Adipocyte (in vitro differentiated cells): Measurements from ENCODE around the gene TUNAR.

Source experiments
- DNase-seq: peaks from one replicate; pipeline ENCODE4 v3.0.0-alpha.2; 2015; ENCODE audit warnings: low read depth
- H3K27me3 ChIP-seq: replicated peaks from 2 replicates; pipeline ENCODE4 v1.7.0; 2013; ENCODE audit warnings: mild to moderate bottlenecking, low read length, moderate library complexity; ENCODE audit not compliant: control insufficient read depth, insufficient read depth
- H3K36me3 ChIP-seq: 2 replicates; pipeline ENCODE4 v1.7.0; 2013; ENCODE audit warnings: low read length, mild to moderate bottlenecking, moderate library complexity; ENCODE audit not compliant: control insufficient read depth, insufficient read depth, severe bottlenecking
- H3K4me1 ChIP-seq: 2 replicates; pipeline ENCODE4 v1.7.0; 2013; ENCODE audit warnings: mild to moderate bottlenecking, low read length, moderate library complexity; ENCODE audit not compliant: control insufficient read depth, insufficient read depth
- H3K4me3 ChIP-seq: 2 replicates; pipeline ENCODE4 v1.7.0; 2013; ENCODE audit warnings: mild to moderate bottlenecking, low read length, moderate library complexity
- H3K9ac ChIP-seq: 2 replicates; pipeline ENCODE4 v1.7.0; 2013; ENCODE audit warnings: mild to moderate bottlenecking, low read length, moderate library complexity
- H3K9me3 ChIP-seq: 2 replicates; pipeline ENCODE4 v1.7.0; 2013; ENCODE audit warnings: mild to moderate bottlenecking, low read length, moderate library complexity; ENCODE audit not compliant: control insufficient read depth

The TUNAR gene

GRCh38 chr14:95840094-95840700 is 36.4 kb upstream of the TUNAR start:
- no peaks in the 10 kb centered on the region for H3K36me3 ChIP-seq
- H3K4me1 ChIP-seq, result no peaks in the 10 kb centered on the region
- H3K9me3 ChIP-seq, result no peaks in the 10 kb centered on the region
- no peak overlapping the region for H3K4me3 ChIP-seq
- H3K27me3 ChIP-seq, result peaks cover 5% of the 10 kb centered on the region
- no peak overlapping the region for H3K9ac ChIP-seq
- no peak for DNase-seq

- Histone ChIP-seq H3K4me3 (no peak overlapping the region), H3K27me3 (peaks cover 9% of the 10 kb centered on the region), H3K36me3 (no peaks in the 10 kb centered on the region), H3K4me1 (no peaks in the 10 kb centered on the region), H3K9ac (no peak overlapping the region), H3K9me3 (peaks cover 9% of the 10 kb centered on the region)
- no peak for DNase-seq
Measured at GRCh38 chr14:95841668-95842067, 35.0 kb upstream of the TUNAR start.

GRCh38 chr14:95849761-95850160 is 26.9 kb upstream of the TUNAR start:
- peaks cover 12% of the 10 kb centered on the region for H3K27me3 ChIP-seq
- no peak overlapping the region for H3K4me3 ChIP-seq
- DNase-seq, result no peak
- H3K4me1 ChIP-seq, result no peaks in the 10 kb centered on the region
- no peaks in the 10 kb centered on the region for H3K36me3 ChIP-seq
- H3K9ac ChIP-seq, result no peak overlapping the region
- H3K9me3 ChIP-seq, result peaks cover 12% of the 10 kb centered on the region

- no peak overlapping the region for H3K9ac ChIP-seq
- no peaks in the 10 kb centered on the region for H3K4me1 ChIP-seq
- H3K4me3 ChIP-seq, result no peak overlapping the region
- peaks cover 12% of the 10 kb centered on the region for H3K9me3 ChIP-seq
- no peak for DNase-seq
- H3K36me3 ChIP-seq, result no peaks in the 10 kb centered on the region
- peaks cover 12% of the 10 kb centered on the region for H3K27me3 ChIP-seq
Measured at GRCh38 chr14:95850429-95850828, 26.2 kb upstream of the TUNAR start.

GRCh38 chr14:95855606-95856005 is 21.0 kb upstream of the TUNAR start:
- no peaks in the 10 kb centered on the region for H3K36me3 ChIP-seq

GRCh38 chr14:95857275-95857674 is 19.4 kb upstream of the TUNAR start:
- no peak for DNase-seq
- peaks cover 13% of the 10 kb centered on the region for H3K27me3 ChIP-seq
- H3K9ac ChIP-seq, result no peak overlapping the region
- H3K4me1 ChIP-seq, result no peaks in the 10 kb centered on the region
- no peaks in the 10 kb centered on the region for H3K9me3 ChIP-seq
- no peaks in the 10 kb centered on the region for H3K36me3 ChIP-seq
- no peak overlapping the region for H3K4me3 ChIP-seq

More at GRCh38 chr14:95855606-95856005, 21.0 kb upstream of the TUNAR start:
- Histone ChIP-seq H3K27me3 (peaks cover 13% of the 10 kb centered on the region), H3K9ac (no peak overlapping the region), H3K9me3 (no peaks in the 10 kb centered on the region), H3K4me1 (no peaks in the 10 kb centered on the region), H3K4me3 (no peak overlapping the region)
- DNase-seq, result no peak

- no peak for DNase-seq
- Histone ChIP-seq H3K27me3 (peaks cover 11% of the 10 kb centered on the region), H3K4me3 (no peak overlapping the region), H3K9me3 (no peaks in the 10 kb centered on the region), H3K9ac (no peak overlapping the region), H3K4me1 (no peaks in the 10 kb centered on the region), H3K36me3 (no peaks in the 10 kb centered on the region)
Measured at GRCh38 chr14:95858893-95859292, 17.7 kb upstream of the TUNAR start.

GRCh38 chr14:95862243-95862642 is 14.4 kb upstream of the TUNAR start:
- DNase-seq, result peak; percentile 5
- Histone ChIP-seq H3K9me3 (peaks cover 9% of the 10 kb centered on the region), H3K4me3 (no peak overlapping the region), H3K4me1 (no peaks in the 10 kb centered on the region), H3K36me3 (no peaks in the 10 kb centered on the region), H3K9ac (no peak overlapping the region), H3K27me3 (peaks cover 7% of the 10 kb centered on the region)

- Histone ChIP-seq H3K36me3 (no peaks in the 10 kb centered on the region), H3K27me3 (peaks cover 10% of the 10 kb centered on the region), H3K4me3 (no peak overlapping the region), H3K4me1 (no peaks in the 10 kb centered on the region), H3K9ac (no peak overlapping the region), H3K9me3 (peaks cover 9% of the 10 kb centered on the region)
- no peak for DNase-seq
Measured at GRCh38 chr14:95863295-95863694, 13.3 kb upstream of the TUNAR start.

GRCh38 chr14:95869776-95870175 is 6.9 kb upstream of the TUNAR start:
- Histone ChIP-seq H3K36me3 (no peaks in the 10 kb centered on the region), H3K4me3 (no peak overlapping the region), H3K27me3 (peaks cover 36% of the 10 kb centered on the region), H3K9me3 (peaks cover 9% of the 10 kb centered on the region), H3K4me1 (no peaks in the 10 kb centered on the region), H3K9ac (no peak overlapping the region)
- no peak for DNase-seq

GRCh38 chr14:95870772-95871171 is 5.9 kb upstream of the TUNAR start:
- H3K9ac ChIP-seq, result no peak overlapping the region
- H3K4me3 ChIP-seq, result no peak overlapping the region
- no peaks in the 10 kb centered on the region for H3K36me3 ChIP-seq
- H3K27me3 ChIP-seq, result peaks cover 44% of the 10 kb centered on the region
- no peaks in the 10 kb centered on the region for H3K4me1 ChIP-seq
- DNase-seq, result no peak
- H3K9me3 ChIP-seq, result peaks cover 9% of the 10 kb centered on the region

GRCh38 chr14:95871531-95871930 is 5.1 kb upstream of the TUNAR start:
- Histone ChIP-seq H3K36me3 (no peaks in the 10 kb centered on the region), H3K4me1 (no peaks in the 10 kb centered on the region), H3K27me3 (peaks cover 44% of the 10 kb centered on the region), H3K9ac (no peak overlapping the region), H3K4me3 (no peak overlapping the region), H3K9me3 (peaks cover 2% of the 10 kb centered on the region)
- DNase-seq, result no peak
